Measurements from ENCODE around the gene CAPZB.

CAPZB gene

DNA sequence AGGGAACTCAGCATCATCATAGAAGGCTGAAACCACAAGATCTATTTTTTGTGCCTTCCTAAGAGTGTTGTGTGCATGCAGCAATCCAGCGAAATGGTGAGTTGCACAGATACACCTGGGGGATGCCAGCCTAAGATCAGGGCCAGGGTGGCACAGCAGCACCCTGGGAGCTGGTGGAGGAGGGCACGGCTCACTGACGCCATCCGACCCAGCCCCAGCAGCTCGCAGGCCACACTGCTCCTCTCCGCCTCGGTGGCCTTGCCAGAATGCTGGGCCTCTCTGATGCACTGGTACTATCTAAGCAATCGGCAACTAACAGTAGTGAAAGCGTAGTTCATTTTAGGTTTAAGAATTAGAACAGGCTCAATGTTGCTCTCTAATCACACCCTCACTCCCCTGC lies 37.8 kb downstream of the CAPZB start:
- DNase-seq = no peak

DNA sequence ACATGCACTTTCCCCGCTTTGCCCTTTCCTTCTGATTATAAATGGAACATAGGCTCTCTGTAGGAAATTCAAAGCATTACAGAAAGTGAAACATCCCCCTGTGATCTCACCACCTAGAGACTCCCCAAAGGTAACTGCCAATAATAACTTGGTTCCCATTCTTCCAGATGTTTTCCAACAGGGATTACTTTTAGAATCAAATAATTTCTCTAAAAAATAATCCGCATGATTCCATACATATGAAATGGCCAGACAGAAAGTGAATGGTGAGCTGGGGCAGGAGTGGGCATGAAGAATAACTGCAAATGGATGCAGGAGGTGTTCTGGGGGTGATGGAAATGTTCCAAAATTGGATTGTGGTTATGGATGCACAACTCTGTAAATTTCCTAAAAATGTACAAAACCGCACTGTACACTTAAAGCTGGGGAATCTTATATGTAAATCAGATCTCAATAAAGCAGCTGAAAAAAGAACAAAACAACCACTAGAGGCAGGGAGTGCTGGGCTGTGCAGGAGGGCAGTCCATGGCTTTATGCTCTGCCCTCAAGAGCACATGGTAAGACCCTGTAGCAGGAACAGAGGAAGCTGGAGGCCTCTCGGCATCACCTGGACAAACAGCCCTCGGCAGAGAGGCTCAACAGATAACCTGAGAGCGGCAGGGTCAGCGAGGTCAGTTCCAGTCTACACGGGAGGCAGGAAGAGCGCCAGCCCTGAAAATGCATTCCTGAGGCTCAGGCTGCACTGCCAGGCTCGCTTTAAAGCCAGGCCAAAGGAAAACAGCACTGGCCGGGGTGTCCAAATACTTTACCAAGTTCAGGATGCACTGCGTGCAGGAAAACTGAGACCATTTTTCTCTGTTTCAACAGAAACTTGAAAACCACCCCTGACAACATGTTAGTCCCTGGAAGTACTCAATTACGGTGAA lies 39.7 kb downstream of the CAPZB start:
- no peak for DNase-seq

DNA sequence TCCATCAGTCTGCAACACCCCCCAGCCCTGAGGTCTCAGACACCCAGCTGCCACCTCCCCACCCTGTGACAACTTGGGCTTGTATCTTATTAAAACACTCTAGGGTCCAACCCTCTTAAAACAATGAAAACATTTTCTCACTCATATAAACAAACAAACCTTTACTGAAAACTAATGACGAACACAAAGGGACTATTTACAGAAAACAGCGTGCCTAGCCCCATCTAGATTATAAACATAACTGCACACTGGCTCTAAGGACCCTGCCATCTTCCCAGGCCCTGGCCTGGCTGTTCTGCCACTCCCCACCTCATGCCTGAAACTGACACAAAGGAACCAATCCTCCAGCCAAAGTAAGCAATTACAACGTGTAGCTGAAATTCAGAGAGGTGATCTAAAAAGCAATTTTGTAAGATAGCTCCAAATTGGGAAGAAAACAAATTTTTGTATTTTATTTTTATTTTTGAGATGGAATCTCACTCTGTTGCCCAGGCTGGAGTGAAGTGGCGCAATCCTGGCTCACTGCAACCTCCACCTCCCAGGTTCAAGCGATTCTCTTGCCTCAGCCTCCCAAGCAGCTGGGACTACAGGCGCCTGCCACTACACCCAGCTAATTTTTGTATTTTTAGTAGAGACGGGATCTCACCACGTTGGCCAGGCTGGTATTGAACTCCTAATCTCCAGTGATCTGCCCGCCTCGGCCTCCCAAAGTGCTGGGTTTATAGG lies 40.9 kb downstream of the CAPZB start:
- DNase-seq = no peak

DNA sequence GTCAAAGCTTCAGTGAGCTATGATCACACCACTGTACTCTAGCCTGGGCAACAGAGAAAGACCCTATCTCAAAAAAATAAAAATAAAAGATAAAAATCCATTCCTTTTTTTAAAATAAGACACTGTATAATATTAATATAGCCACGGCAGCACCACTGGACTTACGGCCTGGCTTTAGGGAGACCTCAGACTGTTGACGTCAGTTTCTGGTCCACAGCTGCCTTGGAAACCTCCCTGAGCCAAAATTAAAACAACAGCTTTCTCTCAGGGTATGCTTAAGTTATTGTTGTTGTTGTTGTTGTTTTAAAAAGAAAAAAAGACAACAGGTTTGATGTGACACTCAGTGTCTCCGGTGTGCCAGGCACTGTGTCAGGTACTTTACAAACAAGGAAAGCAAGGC lies 42.0 kb downstream of the CAPZB start:
- no peak for DNase-seq

DNA sequence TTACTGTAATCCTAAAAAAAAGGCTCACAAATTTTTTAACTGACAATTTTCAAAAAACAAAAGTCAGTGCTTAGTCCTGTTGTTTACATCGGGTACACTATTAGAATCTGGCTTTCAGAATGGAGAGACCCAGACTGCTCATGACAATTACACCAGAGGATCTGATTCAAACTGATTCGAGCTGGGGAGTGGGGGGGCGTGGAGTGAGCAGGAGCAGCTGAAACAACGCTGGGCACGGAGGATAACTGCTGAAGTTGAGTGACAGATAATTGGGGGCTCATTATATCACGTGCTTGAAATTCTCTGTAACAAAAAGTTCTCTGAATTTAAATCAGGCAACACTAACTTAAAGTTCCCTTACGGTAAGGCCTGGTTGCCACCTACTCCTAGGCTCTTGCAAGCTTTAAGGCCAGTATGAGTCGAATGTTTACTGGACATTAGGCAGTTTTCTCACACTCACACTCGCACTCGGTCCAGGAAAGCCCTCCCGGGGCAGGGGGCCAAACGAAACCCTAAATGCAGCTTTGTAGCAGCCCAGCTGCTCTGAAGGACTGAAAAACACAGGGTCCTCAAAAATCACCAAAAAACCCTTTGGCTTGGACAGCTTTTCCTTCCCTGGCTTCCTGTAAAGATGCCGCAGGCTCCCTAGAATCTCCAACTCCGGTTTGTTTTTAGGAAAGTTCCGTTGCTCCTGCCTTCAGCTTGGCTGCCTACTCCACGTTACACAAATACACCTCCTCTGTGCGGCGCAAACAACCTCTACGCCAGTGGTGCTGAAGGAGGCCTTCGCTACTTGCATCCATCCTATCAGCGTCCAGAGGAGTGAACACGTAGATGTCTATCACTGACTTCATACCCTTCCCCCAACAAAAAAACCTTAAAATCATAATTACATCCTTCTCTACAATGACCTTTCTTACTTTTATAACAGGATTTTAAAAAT lies 42.9 kb downstream of the CAPZB start:
- DNase-seq = no peak

DNA sequence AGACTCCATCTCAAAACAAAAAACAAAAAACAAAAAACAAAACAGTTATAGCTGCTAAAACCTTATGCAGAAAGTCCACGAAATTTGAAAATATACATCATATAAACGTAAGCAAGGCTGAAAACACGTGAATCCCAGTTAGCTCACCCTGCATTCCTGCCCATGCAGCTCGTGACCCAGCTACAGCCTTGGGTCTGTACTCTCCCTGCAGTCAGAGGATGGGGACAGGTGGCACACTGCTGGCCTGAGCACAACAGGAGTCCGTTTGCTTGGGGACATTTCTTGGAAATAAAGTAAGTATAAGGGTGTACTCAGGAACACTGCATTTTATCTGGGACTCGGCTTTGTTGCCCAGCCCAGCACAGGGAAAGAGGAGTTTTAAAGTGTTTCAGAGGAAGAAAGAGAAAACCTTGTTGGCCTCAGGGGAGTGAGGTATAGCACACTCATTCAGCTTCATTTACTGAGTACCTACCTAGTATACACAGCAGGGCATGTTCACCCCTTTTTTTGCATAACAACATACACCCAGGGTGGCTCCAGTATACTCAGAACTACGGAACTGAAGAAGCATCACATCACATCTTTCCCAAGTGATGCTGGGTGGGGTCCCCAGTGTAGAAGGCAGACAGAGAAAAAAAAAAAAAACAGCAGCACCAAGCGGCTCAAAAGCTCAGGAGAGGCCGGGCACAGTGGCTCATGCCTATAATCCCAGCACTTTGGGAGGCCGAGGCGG lies 44.1 kb downstream of the CAPZB start:
- DNase-seq = no peak

DNA sequence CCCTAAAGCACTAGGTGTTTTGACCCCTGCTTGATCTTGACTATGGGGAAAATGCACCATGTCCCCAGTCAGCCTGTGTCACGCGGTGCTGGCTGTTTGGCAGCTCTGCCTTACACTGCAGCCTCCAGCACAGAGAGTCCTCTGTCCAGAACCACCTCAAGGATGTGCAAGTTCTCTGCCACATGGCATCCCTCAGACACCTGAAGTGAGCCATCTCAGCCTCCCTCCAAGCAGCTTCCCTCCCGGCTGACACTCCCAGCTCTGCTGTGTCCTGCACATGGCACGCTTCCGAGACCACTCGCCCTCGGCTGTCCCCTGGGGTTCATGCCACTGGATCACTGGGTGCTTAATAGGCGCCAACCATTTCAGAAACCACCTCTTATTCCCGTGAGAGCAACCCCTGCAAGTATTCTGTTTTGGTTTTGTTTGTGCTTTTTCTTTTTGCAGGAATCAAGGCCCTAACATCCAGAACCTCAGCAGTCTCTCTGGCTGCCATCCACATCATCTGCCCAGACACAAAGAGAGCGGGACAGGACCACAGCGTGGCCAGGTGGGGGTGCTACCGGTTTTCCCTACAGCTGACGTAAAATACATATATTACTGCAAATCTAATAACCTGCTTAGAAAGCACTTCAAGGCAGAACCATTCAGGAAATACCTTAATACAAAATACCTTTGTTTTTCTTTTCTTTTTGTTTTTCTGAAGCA lies 45.7 kb downstream of the CAPZB start:
- DNase-seq = no peak

DNA sequence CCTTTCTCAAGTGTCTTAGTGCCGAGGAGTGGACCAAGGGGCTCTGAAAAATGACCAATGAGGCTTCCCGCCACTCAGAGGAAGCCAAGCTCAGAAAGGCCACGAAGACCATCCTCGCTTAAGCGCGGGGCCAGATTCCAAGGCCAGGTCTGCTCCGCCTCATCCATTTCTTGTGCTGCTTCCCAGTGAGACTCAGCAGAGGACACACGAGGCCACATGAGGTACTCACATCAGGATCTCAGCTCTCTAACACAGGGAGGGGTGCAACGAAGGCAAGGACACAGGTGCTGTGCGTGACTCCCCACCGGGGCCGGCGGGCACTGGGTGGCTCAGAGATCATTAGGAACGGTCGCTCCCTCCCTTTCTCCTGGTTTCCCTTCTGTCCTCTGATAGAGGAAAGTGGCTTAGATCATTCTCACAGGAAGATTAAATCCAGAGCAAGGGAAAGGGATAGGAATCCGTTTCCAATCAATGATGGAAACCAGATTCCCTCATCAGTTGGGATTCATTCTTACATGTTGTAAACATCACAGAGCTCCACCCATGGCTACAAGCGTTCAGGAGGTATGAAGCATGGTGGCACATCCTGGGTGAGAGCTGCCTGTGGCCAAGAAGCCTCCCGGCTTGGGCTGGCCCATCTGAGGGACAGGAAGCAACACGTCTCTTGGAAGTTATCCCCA lies 46.7 kb downstream of the CAPZB start:
- no peak for DNase-seq

DNA sequence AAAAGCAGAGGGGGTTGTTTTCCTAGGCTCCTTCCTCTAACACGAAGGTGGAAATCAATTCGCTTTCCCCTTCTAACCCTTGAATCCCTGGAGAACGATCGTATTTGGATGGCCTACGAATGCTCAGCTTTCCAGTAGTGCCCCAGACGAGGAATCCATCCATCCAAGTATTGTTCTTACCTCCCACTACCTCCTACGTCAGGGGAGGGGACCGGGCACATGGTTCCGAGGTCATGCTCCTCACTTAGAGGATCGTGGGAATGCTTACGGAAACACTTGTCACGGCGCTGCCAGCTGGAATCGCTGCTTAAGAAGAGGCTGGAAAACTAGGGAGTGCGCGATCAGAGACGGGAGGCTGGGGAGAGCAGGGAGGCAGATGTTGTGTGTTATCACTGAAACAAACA lies 47.4 kb downstream of the CAPZB start:
- DNase-seq = no peak

DNA sequence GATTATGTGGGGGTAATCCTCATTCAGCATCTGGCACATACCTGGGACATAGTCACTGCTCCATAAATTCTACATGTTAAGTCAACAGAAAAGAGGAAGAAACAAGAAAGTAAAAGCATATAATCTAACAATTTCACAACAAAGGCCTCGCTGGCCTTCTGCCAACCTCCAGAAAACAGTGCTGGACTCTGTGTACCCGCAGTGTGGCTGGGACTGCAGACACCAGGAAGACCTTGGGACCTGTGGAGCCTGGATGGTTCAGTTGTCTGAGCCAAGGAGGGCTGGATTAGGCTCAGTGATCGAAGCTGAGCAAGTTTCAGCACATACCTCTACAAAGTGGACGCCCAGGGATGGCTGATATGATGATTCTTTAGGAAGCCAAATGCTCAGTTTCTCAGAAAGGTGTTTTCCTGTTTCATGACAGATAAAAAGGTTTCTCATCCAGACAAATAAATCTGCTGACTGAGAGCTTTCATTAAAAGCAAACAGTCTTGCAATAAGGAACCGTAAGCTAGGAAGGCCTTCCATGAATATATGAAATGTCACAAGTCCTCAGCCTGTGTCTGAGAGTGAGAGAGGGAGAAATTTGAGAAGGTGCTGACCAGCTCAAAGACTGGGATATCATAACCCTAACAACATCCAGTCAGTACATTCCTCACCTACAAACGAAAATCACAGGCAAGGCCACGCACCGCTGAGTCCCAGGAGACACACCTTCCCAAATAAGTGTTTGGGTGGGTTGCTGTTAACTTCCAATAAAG lies 48.4 kb downstream of the CAPZB start:
- no peak for DNase-seq

DNA sequence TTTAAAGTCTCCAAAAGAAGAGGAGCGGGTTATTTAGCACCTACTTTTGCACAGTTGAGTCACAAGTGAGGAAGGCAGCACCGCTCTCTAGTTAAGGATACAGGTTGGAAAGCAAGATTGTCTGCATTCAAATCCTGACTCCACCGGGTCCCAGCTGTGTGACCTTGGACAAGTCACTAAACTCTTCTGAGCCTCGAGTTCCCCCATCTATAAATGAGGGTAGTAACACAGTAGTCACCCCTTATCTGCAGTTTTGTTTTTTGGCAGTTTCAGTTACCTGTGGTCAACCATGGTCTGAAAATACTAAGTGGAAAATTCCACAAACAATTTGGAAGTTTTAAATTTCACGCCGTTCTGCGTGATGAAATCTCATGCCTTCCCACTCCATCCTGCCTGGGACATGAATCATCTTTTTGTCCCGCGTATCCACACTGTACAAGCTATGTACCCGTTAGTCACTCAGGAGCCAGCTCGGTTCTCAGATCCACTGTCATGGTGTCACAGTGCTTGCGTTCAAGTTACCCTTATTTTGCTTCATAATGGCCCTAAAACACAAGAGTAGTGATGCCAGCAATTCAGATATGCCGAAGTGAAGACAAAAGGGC lies 49.4 kb downstream of the CAPZB start:
- no peak for DNase-seq

DNA sequence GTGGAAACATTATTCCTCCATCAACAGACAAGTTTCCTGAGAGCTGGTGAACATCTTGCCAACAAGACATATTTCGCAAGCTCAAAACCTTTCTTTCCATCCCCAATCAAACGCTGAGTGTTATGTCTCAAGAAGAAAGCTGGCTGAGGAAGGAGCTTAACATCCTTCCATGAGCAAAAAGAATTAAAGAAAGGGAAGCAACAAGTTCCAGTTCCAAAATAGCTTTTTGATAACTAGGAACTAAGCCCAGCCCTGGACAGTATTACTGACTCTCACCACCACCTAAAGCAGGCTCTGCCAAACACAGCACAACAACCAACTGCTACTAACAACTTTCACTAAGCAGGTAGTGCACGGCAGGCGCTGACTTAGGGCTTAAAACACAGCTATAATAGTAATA lies 50.2 kb downstream of the CAPZB start:
- no peak for DNase-seq

DNA sequence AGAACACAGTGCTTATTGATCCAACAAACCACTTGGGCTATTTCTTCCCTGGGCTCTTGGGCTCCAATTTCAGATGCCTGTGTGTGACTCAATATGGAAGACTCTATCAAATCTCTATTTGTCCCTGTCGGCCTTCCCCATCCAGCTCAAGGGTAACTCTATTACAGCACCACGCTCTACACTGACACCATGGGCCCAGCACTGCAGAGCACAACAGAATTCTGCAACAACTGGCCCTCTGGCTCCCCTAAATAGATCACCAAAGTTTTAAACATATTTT lies 51.7 kb downstream of the CAPZB start:
- DNase-seq = no peak

DNA sequence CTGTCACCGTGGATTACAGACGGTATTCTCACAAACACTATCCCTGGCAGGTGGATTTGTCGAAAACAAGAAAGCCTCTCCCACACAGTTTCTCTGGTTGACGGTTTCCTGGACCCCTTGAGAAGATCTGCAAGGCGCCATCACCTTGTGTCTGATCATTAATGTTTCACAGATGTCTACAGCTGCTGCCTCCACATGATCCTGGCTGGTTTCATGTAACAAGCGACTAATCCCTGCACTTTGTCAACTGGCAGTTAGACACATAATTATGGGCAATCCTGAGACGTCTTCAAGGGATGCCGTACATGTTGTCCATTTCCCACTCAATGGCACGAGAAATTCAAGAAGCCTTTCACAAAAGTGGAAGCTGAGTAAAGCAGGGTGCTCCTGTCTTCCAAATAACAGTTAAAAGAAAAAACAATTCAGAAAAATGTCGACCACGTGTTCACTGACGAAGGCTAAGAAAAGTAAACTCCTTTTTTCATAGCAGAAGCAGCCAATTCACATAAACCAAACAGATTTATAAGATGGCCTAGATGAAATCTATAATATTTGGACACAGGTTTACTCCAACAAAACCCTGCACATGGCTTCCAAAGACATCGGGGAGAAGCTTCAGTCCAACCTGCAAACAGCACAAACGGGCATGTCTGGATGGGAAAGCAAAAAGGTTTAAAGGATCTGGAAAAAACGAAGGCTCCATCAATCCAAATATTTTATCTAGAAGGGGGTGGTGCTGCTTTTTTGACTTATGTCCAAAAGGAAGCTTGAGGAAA lies 52.2 kb downstream of the CAPZB start:
- DNase-seq = no peak

DNA sequence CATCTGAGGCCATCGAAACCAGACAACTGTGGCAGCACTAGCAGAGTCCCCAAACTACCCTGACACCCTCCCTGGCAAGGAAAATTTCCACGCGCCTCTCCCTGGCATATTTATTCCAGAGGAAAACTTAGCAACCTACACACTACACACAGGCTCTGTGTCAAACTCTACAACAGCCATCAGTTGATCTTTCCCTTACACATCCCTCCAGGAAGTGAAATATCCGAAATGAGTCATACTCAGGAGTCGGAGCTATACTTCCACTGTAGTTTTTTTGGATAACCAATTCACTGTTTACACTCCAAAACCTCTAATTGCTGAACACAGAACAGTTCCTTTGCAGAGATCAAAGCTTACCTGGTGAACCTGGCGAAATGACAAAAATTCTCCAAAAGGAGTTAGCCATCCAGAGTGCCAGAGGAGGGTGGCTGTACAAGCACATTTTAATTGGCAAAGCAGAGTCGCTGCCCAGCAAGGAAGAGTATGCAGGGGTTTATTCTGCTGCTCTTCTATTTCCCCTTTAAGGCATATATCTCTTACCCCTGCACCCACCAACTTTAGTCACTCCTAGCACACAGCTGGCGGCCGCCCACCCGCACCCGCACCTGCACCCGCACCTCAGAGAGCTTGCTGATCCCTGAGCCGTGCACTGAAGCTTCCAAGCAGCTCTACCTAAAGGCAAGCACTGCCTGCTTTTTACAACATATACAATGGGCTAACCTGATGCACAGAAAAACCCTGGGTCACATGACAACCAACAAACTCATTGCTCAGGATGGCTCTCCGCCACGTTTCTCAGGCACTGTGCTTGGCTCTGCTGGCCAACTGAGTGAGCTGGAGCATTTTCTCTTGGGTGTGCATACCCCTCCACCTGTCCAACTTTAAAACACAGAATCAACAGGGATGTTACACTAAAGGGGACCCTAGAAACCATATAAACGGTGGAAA lies 54.9 kb downstream of the CAPZB start:
- DNase-seq = no peak

DNA sequence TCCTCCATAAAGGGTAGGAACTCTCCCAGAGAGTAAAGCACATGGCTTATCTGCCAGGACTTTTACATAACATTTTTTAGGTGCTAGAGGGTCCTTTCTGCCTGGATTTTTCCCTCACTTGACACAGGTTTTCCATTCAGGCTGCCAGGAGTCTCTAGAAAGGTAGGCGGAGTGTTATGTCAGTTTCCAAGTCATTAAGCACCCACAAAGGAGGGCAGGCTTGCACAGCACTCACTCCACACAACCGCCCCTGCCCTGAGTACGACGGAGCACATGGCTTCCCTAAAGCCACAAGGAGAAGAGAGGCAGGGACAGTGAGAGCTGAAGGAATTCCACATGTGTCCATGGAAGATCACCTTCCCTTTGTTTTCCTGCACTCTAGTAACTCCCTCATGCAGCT lies 55.7 kb downstream of the CAPZB start:
- DNase-seq = no peak

DNA sequence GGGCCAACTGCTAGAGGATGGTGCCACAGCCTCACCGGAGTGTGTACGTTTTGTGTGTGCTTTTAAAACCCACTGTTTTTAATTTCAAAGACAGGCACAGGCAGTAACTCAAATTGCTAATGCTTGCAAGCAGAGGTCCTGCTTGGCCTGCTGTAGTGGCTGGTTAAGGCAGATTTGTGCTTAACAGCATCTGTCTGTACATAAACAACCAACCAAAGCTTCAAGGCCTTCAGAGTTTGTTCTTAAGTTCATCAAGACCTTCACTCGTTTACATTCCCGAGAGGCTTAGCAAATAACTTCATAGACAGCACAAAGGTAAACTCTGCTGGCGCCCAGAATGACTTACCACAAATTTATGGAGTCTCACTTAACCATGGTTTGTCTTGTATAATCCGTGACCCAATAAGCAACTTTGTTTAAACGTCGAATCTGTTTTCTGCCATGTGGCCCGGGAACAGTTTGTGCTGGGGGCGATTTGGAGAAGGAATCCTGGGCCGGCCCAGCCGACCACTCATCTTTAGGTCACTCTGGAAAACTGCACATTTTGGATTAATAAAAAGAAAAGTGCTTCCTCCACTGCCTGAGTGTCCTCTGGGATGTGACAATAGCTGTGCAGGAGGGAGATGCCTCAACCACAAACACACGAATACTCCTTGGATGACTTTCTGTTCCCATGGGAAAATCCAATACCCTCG lies 58.1 kb downstream of the CAPZB start:
- DNase-seq = no peak
